H1 (cell line): Measurements from ENCODE around the gene CALU. TPM values are rescaled to one million over a fixed set of nuclear protein-coding genes. Genes with fewer than 3 reads are reported as not detected.

Experiments
- BACH1 ChIP-seq: IDR thresholded peaks from 2 replicates; pipeline ENCODE4 v1.6.1; 2012; ENCODE audit warnings: low read length, improper control_type of control experiment
- BCL11A ChIP-seq, 2 experiments: IDR thresholded peaks; one replicate each; pipeline ENCODE4 v1.6.1; 2011; ENCODE audit warnings: low read depth in 2 of 2, low read length in 2 of 2, mild to moderate bottlenecking in 2 of 2
- BRCA1 ChIP-seq: IDR thresholded peaks from 2 replicates; pipeline ENCODE4 v1.6.1; 2012; ENCODE audit warnings: low read depth, low read length, improper control_type of control experiment
- EP300 ChIP-seq, 2 experiments: IDR thresholded peaks; 1 replicate in 1 of 2; 2 replicates in 1 of 2; pipeline ENCODE4 v1.6.1; 2011 to 2012; ENCODE audit warnings: low read depth in 2 of 2, low read length in 2 of 2, mild to moderate bottlenecking in 2 of 2, borderline replicate concordance in 1 of 2, inconsistent platforms in 1 of 2, moderate library complexity in 1 of 2
- GTF2F1 ChIP-seq: IDR thresholded peaks from 2 replicates; pipeline ENCODE4 v1.6.1; 2012; ENCODE audit warnings: low read depth, low read length, improper control_type of control experiment, borderline replicate concordance
- SAP30 ChIP-seq: fragments of 300-600 bp; sonication (generic); IDR thresholded peaks from 2 replicates; pipeline ENCODE4 v1.7.1; 2012; ENCODE audit warnings: low read length, moderate library complexity, mild to moderate bottlenecking, inconsistent platforms; ENCODE audit not compliant: insufficient read depth, insufficient replicate concordance
- SP1 ChIP-seq: IDR thresholded peaks from 2 replicates; pipeline ENCODE4 v1.6.1; 2011; ENCODE audit warnings: low read depth, low read length
- SUZ12 ChIP-seq: fragments of 200-600 bp; sonication (generic); IDR thresholded peaks from 2 replicates; pipeline ENCODE4 v1.6.1; 2012; ENCODE audit warnings: mild to moderate bottlenecking, inconsistent platforms, low read length, moderate library complexity, mixed read lengths
- polyA plus RNA-seq, 7 experiments: library from polyadenylated mRNA; depleted of rRNA in 3 of 7; stranded (reverse) in 5 of 7; unstranded in 2 of 7; fragments of >200 nt in 5 of 7; fragments of 200-250 nt in 2 of 7; gene quantifications; 1 replicate in 5 of 7; 2 replicates in 1 of 7; 4 replicates in 1 of 7; pipeline versions ENCODE4 v1.2.1 to v1.2.3, GENCODE V29; 2011 to 2013; ENCODE audit warnings: missing spikeins in 2 of 7, mixed read lengths in 2 of 7
- total RNA-seq: library from RNA; stranded (reverse); fragmentation: NEBNext Ultra II Directional; extraction: Animal tissue kit (Norgen Biotek cat#: 25700); gene quantifications from 2 replicates; pipeline ENCODE4 v1.2.1, GENCODE V29; 2021
- TF ChIP-seq, protein P1 (sequence below): fragments of 300-600 bp; sonication (generic); IDR thresholded peaks from 2 replicates; pipeline ENCODE4 v1.7.1; 2012; ENCODE audit warnings: low read length, moderate library complexity, mild to moderate bottlenecking, inconsistent platforms; ENCODE audit not compliant: insufficient replicate concordance

Gene CALU
- total and polyA plus RNA-seq, 2 of the 8 experiments (the other 6 are each of a cell fraction or from before 2014, with no cell fraction given) = 67.2 to 170 TPM

- TF ChIP-seq, protein P1, sequence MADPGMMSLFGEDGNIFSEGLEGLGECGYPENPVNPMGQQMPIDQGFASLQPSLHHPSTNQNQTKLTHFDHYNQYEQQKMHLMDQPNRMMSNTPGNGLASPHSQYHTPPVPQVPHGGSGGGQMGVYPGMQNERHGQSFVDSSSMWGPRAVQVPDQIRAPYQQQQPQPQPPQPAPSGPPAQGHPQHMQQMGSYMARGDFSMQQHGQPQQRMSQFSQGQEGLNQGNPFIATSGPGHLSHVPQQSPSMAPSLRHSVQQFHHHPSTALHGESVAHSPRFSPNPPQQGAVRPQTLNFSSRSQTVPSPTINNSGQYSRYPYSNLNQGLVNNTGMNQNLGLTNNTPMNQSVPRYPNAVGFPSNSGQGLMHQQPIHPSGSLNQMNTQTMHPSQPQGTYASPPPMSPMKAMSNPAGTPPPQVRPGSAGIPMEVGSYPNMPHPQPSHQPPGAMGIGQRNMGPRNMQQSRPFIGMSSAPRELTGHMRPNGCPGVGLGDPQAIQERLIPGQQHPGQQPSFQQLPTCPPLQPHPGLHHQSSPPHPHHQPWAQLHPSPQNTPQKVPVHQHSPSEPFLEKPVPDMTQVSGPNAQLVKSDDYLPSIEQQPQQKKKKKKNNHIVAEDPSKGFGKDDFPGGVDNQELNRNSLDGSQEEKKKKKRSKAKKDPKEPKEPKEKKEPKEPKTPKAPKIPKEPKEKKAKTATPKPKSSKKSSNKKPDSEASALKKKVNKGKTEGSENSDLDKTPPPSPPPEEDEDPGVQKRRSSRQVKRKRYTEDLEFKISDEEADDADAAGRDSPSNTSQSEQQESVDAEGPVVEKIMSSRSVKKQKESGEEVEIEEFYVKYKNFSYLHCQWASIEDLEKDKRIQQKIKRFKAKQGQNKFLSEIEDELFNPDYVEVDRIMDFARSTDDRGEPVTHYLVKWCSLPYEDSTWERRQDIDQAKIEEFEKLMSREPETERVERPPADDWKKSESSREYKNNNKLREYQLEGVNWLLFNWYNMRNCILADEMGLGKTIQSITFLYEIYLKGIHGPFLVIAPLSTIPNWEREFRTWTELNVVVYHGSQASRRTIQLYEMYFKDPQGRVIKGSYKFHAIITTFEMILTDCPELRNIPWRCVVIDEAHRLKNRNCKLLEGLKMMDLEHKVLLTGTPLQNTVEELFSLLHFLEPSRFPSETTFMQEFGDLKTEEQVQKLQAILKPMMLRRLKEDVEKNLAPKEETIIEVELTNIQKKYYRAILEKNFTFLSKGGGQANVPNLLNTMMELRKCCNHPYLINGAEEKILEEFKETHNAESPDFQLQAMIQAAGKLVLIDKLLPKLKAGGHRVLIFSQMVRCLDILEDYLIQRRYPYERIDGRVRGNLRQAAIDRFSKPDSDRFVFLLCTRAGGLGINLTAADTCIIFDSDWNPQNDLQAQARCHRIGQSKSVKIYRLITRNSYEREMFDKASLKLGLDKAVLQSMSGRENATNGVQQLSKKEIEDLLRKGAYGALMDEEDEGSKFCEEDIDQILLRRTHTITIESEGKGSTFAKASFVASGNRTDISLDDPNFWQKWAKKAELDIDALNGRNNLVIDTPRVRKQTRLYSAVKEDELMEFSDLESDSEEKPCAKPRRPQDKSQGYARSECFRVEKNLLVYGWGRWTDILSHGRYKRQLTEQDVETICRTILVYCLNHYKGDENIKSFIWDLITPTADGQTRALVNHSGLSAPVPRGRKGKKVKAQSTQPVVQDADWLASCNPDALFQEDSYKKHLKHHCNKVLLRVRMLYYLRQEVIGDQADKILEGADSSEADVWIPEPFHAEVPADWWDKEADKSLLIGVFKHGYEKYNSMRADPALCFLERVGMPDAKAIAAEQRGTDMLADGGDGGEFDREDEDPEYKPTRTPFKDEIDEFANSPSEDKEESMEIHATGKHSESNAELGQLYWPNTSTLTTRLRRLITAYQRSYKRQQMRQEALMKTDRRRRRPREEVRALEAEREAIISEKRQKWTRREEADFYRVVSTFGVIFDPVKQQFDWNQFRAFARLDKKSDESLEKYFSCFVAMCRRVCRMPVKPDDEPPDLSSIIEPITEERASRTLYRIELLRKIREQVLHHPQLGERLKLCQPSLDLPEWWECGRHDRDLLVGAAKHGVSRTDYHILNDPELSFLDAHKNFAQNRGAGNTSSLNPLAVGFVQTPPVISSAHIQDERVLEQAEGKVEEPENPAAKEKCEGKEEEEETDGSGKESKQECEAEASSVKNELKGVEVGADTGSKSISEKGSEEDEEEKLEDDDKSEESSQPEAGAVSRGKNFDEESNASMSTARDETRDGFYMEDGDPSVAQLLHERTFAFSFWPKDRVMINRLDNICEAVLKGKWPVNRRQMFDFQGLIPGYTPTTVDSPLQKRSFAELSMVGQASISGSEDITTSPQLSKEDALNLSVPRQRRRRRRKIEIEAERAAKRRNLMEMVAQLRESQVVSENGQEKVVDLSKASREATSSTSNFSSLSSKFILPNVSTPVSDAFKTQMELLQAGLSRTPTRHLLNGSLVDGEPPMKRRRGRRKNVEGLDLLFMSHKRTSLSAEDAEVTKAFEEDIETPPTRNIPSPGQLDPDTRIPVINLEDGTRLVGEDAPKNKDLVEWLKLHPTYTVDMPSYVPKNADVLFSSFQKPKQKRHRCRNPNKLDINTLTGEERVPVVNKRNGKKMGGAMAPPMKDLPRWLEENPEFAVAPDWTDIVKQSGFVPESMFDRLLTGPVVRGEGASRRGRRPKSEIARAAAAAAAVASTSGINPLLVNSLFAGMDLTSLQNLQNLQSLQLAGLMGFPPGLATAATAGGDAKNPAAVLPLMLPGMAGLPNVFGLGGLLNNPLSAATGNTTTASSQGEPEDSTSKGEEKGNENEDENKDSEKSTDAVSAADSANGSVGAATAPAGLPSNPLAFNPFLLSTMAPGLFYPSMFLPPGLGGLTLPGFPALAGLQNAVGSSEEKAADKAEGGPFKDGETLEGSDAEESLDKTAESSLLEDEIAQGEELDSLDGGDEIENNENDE = no peak
- no peak for TF ChIP-seq EP300 (IDR thresholded peaks at IDR 0.05; ENCODE audit: borderline replicate concordance in 1 of 2, low read depth in 2 of 2, low read length in 2 of 2)
- TF ChIP-seq SUZ12 = no peak
- TF ChIP-seq SAP30 = no peak
- no peak for TF ChIP-seq BRCA1
- TF ChIP-seq GTF2F1 = no peak
- TF ChIP-seq BACH1 = no peak
- no peak for TF ChIP-seq SP1
- TF ChIP-seq BCL11A (IDR thresholded peaks at IDR 0.05; ENCODE audit: low read depth in 2 of 2, low read length in 2 of 2) = no peak
These were observed 66.1 kb downstream of the CALU start (continued) for GRCh38 chr7:128805225-128805624.
